Stimulated activated CD8-positive, alpha-beta memory T cell treated with anti-CD3 and anti-CD28 coated beads, Interleukin-4, amount 100 ng/mL, for 48 hours (primary cell): ENCODE results near the gene GLTP.
"Not testable (repeated sequence)": the region's sequence is repeated elsewhere in the genome, so short reads cannot be mapped to it uniquely, and the experiment has no call there.

Experiments used
- DNase-seq: peaks from one replicate; pipeline ENCODE4 v3.0.0-alpha.2; 2020

GLTP gene

GRCh38 chr12:109876406-109876805, 3.9 kb downstream of the GLTP start:
- no peak for DNase-seq

- DNase-seq: no peak
Observed at GRCh38 chr12:109875572-109876131, 4.7 kb downstream of the GLTP start.

- no peak for DNase-seq
Observed at GRCh38 chr12:109873653-109874052, 6.7 kb downstream of the GLTP start.

GRCh38 chr12:109871668-109872314, 8.6 kb downstream of the GLTP start:
- DNase-seq: no peak

- DNase-seq: no peak
Observed at GRCh38 chr12:109870648-109871047, 9.7 kb downstream of the GLTP start.

GRCh38 chr12:109868182-109869051, 11.9 kb downstream of the GLTP start:
- no peak for DNase-seq

- no peak for DNase-seq
Observed at GRCh38 chr12:109864916-109865315, 15.4 kb downstream of the GLTP start.

- no peak for DNase-seq
Observed at GRCh38 chr12:109863847-109864712, 16.3 kb downstream of the GLTP start.

GRCh38 chr12:109862491-109862890, 17.9 kb downstream of the GLTP start:
- not testable (repeated sequence) for DNase-seq

- DNase-seq: peak; percentile 35
Observed at GRCh38 chr12:109861689-109862314, 18.5 kb downstream of the GLTP start.

- DNase-seq: no peak
Observed at GRCh38 chr12:109860977-109861376, 19.4 kb downstream of the GLTP start.

- no peak for DNase-seq
Observed at GRCh38 chr12:109858764-109859163, 21.6 kb downstream of the GLTP start.

GRCh38 chr12:109857715-109858114, 22.6 kb downstream of the GLTP start:
- no peak for DNase-seq

GRCh38 chr12:109855377-109855776, 25.0 kb downstream of the GLTP start:
- DNase-seq: no peak

GRCh38 chr12:109850518-109850917, 29.8 kb downstream of the GLTP start:
- not testable (repeated sequence) for DNase-seq

- no peak for DNase-seq
Observed at GRCh38 chr12:109847142-109847735, 33.1 kb downstream of the GLTP start.

GRCh38 chr12:109845824-109846205, 34.5 kb downstream of the GLTP start:
- DNase-seq: no peak

- DNase-seq: peak; percentile 98
Observed at GRCh38 chr12:109844983-109845823, 35.1 kb downstream of the GLTP start.

- no peak for DNase-seq
Observed at GRCh38 chr12:109844091-109844490, 36.2 kb downstream of the GLTP start.

GRCh38 chr12:109842021-109842420, 38.3 kb downstream of the GLTP start:
- DNase-seq: no peak

- DNase-seq: no peak
Observed at GRCh38 chr12:109841356-109841755, 39.0 kb downstream of the GLTP start.
